ENCODE data around the gene TLE4. TPM values are rescaled to one million over a fixed set of nuclear protein-coding genes. Genes with fewer than 3 reads are reported as not detected.

The TLE4 gene
- total and polyA plus RNA-seq, 2 experiments from 2014 or later = 45.8 to 72.9 TPM

- no peaks in the 10 kb centered on the region for H3K9me2 ChIP-seq (ENCODE audit: insufficient read depth)
- H3K36me3 Mint-ChIP-seq (ENCODE audit: low read depth) = peaks cover 30% of the 10 kb centered on the region
- no peak overlapping the region for H3K4me2 ChIP-seq
- H3K27ac ChIP-seq (ENCODE audit: low read depth) = no peak overlapping the region
- H3K4me3 ChIP-seq = no peak overlapping the region
- H2AFZ ChIP-seq = no peak overlapping the region
- H3K9me3 Mint-ChIP-seq = no peaks in the 10 kb centered on the region
- H3K27ac Mint-ChIP-seq = no peak overlapping the region
- H4K20me1 ChIP-seq (replicated peaks; ENCODE audit: insufficient read depth) = peaks cover 22% of the 10 kb centered on the region
- no peaks in the 10 kb centered on the region for H3K4me1 ChIP-seq (ENCODE audit: insufficient read depth)
- no peak for TF ChIP-seq EZH2 (IDR thresholded peaks at IDR 0.05; ENCODE audit: low read depth, unreplicated experiment)
- TF ChIP-seq ZNF462 (CRISPR knock-in tag; IDR thresholded peaks at IDR 0.05) = no peak
- no peak for TF ChIP-seq REST (IDR thresholded peaks at IDR 0.05; ENCODE audit: unreplicated experiment)
- no peak for TF ChIP-seq ETS1 (IDR thresholded peaks at IDR 0.05)
- TF ChIP-seq CTCF (conservative IDR thresholded peaks at IDR 0.05; ENCODE audit: low read depth in 2 of 2) = no peak
- no peak for TF ChIP-seq JUNB (IDR thresholded peaks at IDR 0.05; ENCODE audit: unreplicated experiment)
- no peak for TF ChIP-seq STAT1 (IDR thresholded peaks at IDR 0.05; ENCODE audit: unreplicated experiment)
- TF ChIP-seq NANOG (IDR thresholded peaks at IDR 0.05; ENCODE audit: borderline replicate concordance) = no peak
- no peak for TF ChIP-seq ZNF114 (CRISPR knock-in tag; IDR thresholded peaks at IDR 0.05)
- no peak for TF ChIP-seq POLR2AphosphoS5 (IDR thresholded peaks at IDR 0.05; ENCODE audit: low read depth)
- TF ChIP-seq EZH2phosphoT487 (IDR thresholded peaks at IDR 0.05; ENCODE audit: unreplicated experiment) = no peak
- H3K27me3 ChIP-seq (ENCODE audit: insufficient read depth) = no peaks in the 10 kb centered on the region
- H3K36me3 ChIP-seq (ENCODE audit: insufficient read depth) = no peaks in the 10 kb centered on the region
- peaks cover 77% of the 10 kb centered on the region for H3K79me2 ChIP-seq (replicated peaks; ENCODE audit: insufficient read depth)
- H3F3A ChIP-seq (replicated peaks; ENCODE audit: low read depth) = no peaks in the 10 kb centered on the region
- H3K4me1 Mint-ChIP-seq = peaks cover 2% of the 10 kb centered on the region; the same call in 2 of the 3 replicates
- ATAC-seq (no peak), DNase-seq (ENCODE audit: low spot score) (no peak)
- no peak overlapping the region for H3K4me3 Mint-ChIP-seq
- H3K27me3 Mint-ChIP-seq (ENCODE audit: insufficient read depth, low read depth, poor library complexity) = no peaks in the 10 kb centered on the region
Measured at GRCh38 chr9:79598562-79599345, 27.0 kb downstream of the TLE4 start.

All from GM23338 (cell line).